H7 (cell line): ENCODE measurements around the gene ZNF462. TPM values are rescaled to one million over a fixed set of nuclear protein-coding genes. Genes with fewer than 3 reads are reported as not detected.
A peak's percentile ranks its signal among the peaks of the same experiment; 100 is the strongest.
"Not testable (repeated sequence)": the region's sequence is repeated elsewhere in the genome, so short reads cannot be mapped to it uniquely, and the experiment has no call there.

Experiments
- DNase-seq: peaks from one replicate; pipeline ENCODE4 v3.0.0; 2012
- H3K27me3 ChIP-seq: 2 replicates; pipeline ENCODE4 v1.6.0; 2011; ENCODE audit warnings: mild to moderate bottlenecking, low read length; ENCODE audit not compliant: control insufficient read depth, insufficient read depth
- H3K36me3 ChIP-seq: replicated peaks from 2 replicates; pipeline ENCODE4 v1.5.1; 2011; ENCODE audit warnings: low read length; ENCODE audit not compliant: control insufficient read depth, insufficient read depth
- H3K4me3 ChIP-seq: 2 replicates; pipeline ENCODE4 v1.5.1; 2011; ENCODE audit warnings: low read depth, mild to moderate bottlenecking, control low read depth, low read length, moderate library complexity; ENCODE audit not compliant: insufficient read depth
- total RNA-seq: library from RNA; depleted of rRNA; stranded (reverse); fragments of >200 nt; shearing (Covaris generic); gene quantifications from 2 replicates; pipeline ENCODE4 v1.2.3, GENCODE V29; 2014

Gene ZNF462
- total RNA-seq, 1 experiment from 2014 or later = 34.7 TPM

DNA sequence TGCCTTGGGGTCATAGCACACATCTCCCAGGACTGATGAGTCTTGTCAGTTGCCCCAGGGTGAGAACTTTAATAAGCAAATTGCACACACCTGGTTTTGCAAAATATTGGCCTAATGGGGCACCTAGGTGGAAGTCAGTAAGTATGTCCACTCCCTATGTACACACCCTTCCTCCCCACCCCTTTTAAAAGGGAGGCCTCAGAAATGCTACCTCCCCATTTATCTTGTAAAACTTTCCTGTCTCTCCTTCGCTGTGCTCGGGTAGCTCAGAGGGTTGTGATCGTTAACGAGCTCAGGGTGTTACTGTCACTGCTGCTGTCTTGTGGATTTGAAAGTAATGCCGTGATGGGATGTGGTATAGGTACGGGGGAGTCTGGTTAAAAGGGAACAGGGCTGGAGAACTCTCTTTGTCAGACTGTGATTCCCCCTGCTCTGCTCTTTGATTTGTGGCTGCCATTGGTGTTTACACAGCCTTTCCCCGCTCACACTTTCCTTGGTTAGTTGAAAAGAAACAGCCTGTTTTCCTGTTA is 26.2 kb downstream of the ZNF462 start:
- DNase-seq = peak; percentile 28
- Histone ChIP-seq H3K4me3 (no peak overlapping the region), H3K36me3 (no peaks in the 10 kb centered on the region), H3K27me3 (no peaks in the 10 kb centered on the region)

DNA sequence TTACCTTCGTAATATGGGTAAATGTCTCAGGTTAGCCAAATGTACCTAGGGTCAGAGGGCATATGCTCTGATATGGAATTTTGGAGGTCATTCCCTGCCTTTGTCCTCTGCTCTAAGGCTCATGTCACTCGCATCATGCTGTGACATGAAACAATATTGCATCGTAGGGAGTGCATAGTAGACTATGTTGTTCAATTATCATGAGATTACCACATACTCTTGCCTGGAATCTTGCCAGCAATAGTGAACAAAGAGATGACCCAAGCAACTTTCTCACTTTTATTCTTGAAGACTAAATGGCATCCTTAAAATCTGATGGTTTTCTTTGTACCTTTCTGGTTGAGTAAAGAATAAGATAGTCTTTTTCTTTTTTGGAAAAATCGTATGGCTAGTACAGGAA is 27.6 kb downstream of the ZNF462 start:
- H3K27me3 ChIP-seq = no peaks in the 10 kb centered on the region
- DNase-seq = no peak
- no peak overlapping the region for H3K4me3 ChIP-seq
- no peaks in the 10 kb centered on the region for H3K36me3 ChIP-seq

GRCh38 chr9:106891286-106891685 is 28.3 kb downstream of the ZNF462 start:
- H3K27me3 ChIP-seq = no peaks in the 10 kb centered on the region
- no peak overlapping the region for H3K4me3 ChIP-seq
- H3K36me3 ChIP-seq = no peaks in the 10 kb centered on the region
- DNase-seq = no peak

DNA sequence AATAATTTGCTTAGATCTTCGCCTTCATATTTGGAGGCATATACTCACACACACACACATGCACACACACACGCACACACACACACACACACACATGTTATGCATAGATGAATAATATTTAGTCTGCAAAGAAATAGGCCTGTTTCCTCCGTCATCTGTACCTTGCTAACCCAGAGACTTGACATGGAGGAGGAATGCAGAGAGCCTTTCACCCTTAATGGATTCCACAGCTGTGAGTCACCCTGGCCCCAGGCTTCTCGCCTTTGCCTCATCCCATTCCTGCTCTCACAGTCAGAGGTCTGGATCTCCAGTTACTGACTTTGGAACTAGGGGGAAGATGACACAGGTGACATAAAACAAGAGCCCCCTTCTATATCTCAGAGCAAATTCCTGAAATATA is 29.7 kb downstream of the ZNF462 start:
- Histone ChIP-seq H3K27me3 (no peaks in the 10 kb centered on the region), H3K36me3 (no peaks in the 10 kb centered on the region), H3K4me3 (no peak overlapping the region)
- peak; percentile 69 for DNase-seq

GRCh38 chr9:106893088-106893487 is 30.1 kb downstream of the ZNF462 start:
- DNase-seq = no peak
- no peak overlapping the region for H3K4me3 ChIP-seq
- H3K36me3 ChIP-seq = no peaks in the 10 kb centered on the region; the same call in 1 of the 2 replicates
- H3K27me3 ChIP-seq = no peaks in the 10 kb centered on the region

GRCh38 chr9:106896695-106897094 is 33.7 kb downstream of the ZNF462 start:
- Histone ChIP-seq H3K36me3 (no peaks in the 10 kb centered on the region; the same call in 1 of the 2 replicates), H3K27me3 (no peaks in the 10 kb centered on the region), H3K4me3 (no peak overlapping the region)
- DNase-seq = no peak

DNA sequence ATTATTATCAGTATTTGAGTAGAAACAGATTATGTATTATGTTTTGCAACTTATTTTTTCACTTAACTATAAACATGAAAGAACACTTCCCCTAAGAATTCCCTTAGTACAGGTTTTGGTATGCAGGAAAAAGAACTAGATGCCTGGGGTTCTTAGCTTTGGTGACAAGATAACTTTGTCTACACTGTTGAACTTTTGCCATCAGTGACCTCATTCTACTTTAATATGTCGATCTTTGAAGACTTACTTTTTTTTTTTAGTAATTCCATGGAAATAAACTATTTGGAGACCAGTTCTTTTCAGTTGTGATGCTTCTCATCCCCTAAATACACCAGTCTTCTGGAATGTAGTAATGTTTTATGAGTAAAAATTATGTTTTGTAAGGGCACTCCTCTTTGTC is 34.3 kb downstream of the ZNF462 start:
- H3K4me3 ChIP-seq = no peak overlapping the region
- DNase-seq = no peak
- H3K27me3 ChIP-seq = no peaks in the 10 kb centered on the region
- no peaks in the 10 kb centered on the region; the same call in 1 of the 2 replicates for H3K36me3 ChIP-seq

DNA sequence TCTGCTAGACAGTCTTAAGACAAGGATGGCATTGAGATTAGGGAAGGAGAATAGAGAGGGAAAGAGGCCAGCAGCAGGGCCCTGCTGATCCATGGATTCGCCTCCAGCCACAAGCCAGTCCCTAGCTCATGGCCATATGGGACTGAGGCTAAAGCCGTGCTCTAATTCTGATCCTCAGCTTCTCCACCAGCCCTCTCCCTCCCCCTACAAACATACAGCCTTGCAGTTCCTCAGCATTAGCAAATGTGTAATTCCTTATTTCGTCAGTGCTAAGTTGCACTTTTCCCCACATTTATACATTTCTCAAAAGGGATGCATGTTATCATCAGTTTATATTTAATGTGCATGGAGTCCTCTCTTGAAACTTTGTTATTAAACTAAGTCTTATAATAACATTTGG is 34.8 kb downstream of the ZNF462 start:
- Histone ChIP-seq H3K27me3 (no peaks in the 10 kb centered on the region), H3K4me3 (no peak overlapping the region), H3K36me3 (no peaks in the 10 kb centered on the region; the same call in 1 of the 2 replicates)
- no peak for DNase-seq

DNA sequence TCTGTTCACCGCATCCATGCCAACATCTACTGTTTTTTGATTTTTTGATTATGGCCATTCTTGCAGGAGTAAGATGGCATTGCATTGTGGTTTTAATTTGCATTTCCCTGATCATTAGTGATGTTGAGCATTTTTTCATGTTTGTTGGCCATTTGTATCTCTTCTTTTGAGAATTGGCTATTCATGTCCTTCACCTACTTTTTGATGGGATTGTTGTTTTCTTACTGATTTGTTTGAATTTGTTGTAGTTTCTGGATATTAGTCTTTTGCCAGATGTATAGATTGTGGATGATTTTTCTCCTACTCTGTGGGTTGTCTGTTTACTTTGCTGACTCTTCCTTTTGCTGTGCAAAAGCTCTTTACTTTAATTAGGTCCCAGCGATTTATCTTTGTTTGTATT is 37.6 kb downstream of the ZNF462 start:
- not testable (repeated sequence) for DNase-seq, H3K4me3 ChIP-seq, H3K27me3 ChIP-seq, H3K36me3 ChIP-seq

DNA sequence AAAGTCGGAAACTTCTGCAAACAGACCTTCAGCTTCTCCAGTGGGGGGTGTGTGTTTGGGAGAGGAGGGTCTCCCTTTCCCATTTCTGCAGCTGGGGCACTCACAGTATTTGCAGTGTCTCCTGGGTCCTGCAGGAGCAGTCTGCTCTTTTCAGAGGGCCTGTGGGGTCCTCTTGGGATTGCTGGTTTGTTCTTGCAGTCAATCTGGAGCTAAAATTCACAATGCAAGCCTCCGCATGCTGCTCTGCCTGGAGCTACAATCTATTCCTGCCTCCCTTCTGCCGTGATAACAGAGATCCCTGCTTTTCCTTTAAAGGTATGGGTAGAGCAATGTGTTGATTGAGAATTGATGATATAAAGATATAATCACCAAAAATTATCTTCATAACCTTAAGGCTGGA is 43.2 kb downstream of the ZNF462 start:
- Histone ChIP-seq H3K4me3 (no peak overlapping the region), H3K27me3 (no peaks in the 10 kb centered on the region), H3K36me3 (no peaks in the 10 kb centered on the region; the same call in 1 of the 2 replicates)
- DNase-seq = no peak

DNA sequence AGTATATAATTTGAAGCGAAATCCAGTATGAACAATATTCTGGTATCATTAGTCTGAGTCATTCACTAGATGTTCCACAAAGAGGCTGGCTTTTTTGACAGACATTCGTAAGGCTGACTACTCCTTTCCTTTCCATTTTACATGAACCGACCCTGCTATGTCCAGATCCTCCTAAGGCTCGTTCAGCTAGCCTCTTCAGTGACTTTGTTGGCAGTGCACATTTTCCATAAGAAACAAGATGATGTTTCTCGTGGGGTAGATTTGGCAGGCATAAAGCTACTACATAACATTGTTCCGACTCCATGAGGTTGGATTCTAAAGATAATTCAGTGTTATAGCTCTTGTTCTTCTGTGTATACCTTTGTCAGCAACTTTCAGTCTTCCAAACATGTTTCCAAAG is 49.0 kb downstream of the ZNF462 start:
- no peak for DNase-seq
- H3K36me3 ChIP-seq = no peaks in the 10 kb centered on the region
- H3K4me3 ChIP-seq = no peak overlapping the region
- no peaks in the 10 kb centered on the region for H3K27me3 ChIP-seq

DNA sequence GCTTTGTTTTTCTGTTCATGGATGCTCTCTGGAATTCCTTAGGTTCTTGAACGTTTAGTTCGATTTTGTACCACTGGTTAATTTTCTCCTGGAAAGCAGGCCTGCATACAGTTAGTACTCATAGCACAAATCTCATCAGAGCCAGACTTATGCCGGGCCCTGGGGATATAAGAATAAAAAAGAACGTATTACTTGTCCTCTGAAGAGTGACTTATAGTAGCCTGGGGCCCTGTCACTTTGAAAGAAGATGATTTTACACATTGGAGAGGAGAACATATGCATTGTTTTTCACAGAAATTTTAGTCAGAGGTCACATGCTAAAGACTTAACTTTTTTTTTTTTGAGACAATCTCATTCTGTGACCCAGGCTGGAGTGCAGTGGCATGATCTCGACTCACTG is 50.3 kb downstream of the ZNF462 start:
- Histone ChIP-seq H3K36me3 (no peaks in the 10 kb centered on the region), H3K27me3 (no peaks in the 10 kb centered on the region), H3K4me3 (no peak overlapping the region)
- DNase-seq = no peak

DNA sequence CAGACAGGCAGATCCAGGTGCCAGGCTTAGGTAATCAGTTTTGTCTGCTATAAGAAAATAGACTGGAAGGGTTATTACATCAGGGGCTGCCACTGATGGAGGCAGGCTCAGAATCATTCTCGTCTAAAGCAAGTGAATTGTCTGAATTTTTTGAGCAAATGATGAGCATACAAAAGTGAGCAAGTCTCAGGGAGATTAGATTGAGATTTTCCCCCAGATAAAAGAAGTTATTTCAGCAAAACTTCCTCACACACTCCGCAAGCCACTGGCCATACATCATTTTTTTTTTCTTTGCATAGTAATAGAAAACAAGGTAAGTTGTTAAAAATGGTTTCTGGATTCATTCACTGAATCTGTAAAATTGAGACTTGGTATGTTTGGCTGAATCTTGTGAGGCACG is 52.9 kb downstream of the ZNF462 start:
- Histone ChIP-seq H3K27me3 (no peaks in the 10 kb centered on the region), H3K36me3 (no peaks in the 10 kb centered on the region), H3K4me3 (no peak overlapping the region)
- no peak for DNase-seq

- Histone ChIP-seq H3K36me3 (no peaks in the 10 kb centered on the region), H3K27me3 (no peaks in the 10 kb centered on the region), H3K4me3 (no peak overlapping the region)
- no peak for DNase-seq
These were observed 53.7 kb downstream of the ZNF462 start for GRCh38 chr9:106916466-106917235.

DNA sequence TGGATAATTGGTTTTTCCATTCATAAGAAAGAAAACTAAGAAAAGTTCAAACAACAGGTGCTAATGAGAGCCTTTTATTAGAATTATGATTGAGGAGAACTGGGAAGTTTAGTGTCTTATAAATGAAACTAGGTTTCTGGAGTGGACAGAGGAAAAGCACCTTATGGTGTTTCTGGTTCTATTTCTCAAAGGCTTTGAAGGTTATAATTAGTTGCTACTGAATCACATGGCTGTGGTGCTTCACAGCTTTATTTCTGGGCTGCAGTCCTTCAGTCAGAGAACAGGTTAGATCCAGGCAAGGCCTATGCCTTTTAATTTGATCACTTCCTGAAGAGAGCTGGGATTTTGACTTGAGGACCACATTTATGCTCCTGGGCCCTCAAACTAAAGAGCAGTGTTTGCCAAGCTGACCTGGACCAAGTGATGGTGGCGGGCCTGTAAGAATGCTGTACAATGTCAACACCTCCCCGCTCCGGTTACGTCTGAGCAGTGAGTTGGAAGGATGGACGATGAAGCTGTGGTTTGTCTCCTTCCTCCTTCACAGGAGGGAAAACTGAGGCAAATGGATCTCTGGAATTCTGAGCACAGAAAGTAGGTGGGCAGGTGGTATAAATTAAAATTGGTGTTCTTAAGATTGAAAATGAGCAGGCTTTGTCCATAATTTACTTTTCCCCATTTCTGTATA is 56.0 kb downstream of the ZNF462 start:
- Histone ChIP-seq H3K27me3 (no peaks in the 10 kb centered on the region), H3K4me3 (no peak overlapping the region), H3K36me3 (peaks cover 6% of the 10 kb centered on the region)
- no peak for DNase-seq
